GM12878 (cell line): ENCODE measurements around the gene SMTNL1. TPM values are rescaled to one million over a fixed set of nuclear protein-coding genes. Genes with fewer than 3 reads are reported as not detected.

Experiments
- ATAC-seq: fragments of 200-7000 bp; cut with Tn5 transposase; 3 replicates; pipeline ENCODE4 v1.9.1; 2020; ENCODE audit warnings: mild to moderate bottlenecking, moderate library complexity
- BruUV-seq: library from RNA; stranded (reverse); fragments of 400-500 nt; replicated peaks from 2 replicates; lab custom pipeline; 2021; lab: Mats Ljungman, UMichigan
- CTCF ChIA-PET: fragments of 300-600 bp; sonication (Branson Sonifier 250); formaldehyde crosslinking; extraction: SDS; loops from one replicate; lab custom pipeline; 2021; ENCODE audit warnings: inconsistent platforms; lab: Yijun Ruan, JAX
- POLR2A ChIA-PET: fragments of 350-600 bp; formaldehyde crosslinking; extraction: SDS; loops from one replicate; lab custom pipeline; 2021; ENCODE audit warnings: inconsistent platforms; lab: Charles Lee
- RAD21 ChIA-PET: fragments of 300-600 bp; sonication (Branson Sonifier 250); formaldehyde crosslinking; loops from one replicate; lab custom pipeline; 2023; ENCODE audit warnings: antibody characterized with exemption; ENCODE audit not compliant: unreplicated experiment; lab: Charles Lee
- SMC1A ChIA-PET: fragments of 300-600 bp; sonication (Branson Sonifier 250); formaldehyde crosslinking; loops from one replicate; lab custom pipeline; 2023; ENCODE audit not compliant: unreplicated experiment, uncharacterized antibody; lab: Charles Lee
- DNase-seq: peaks from one replicate; pipeline ENCODE4 v3.0.0-alpha.2; 2011; ENCODE audit warnings: low read depth, low spot score
- FAIRE-seq: peaks from 3 replicates; lab custom pipeline; 2011; peaks lifted over from hg19 to GRCh38; lab: Jason Lieb, UNC
- H2AFZ ChIP-seq: 2 replicates; pipeline ENCODE4 v1.6.0; 2011; ENCODE audit warnings: low read depth, low read length, control low read depth; ENCODE audit not compliant: control insufficient read depth
- H3K27ac ChIP-seq: 2 replicates; pipeline ENCODE4 v1.5.1; 2011; ENCODE audit warnings: control low read depth; ENCODE audit not compliant: control insufficient read depth, insufficient read depth
- H3K27me3 ChIP-seq, 2 experiments: replicated peaks in 1 of 2; 2 replicates each; pipeline versions ENCODE4 v1.6.0 to v1.6.1; 2011; ENCODE audit warnings: low read length in 1 of 2; ENCODE audit not compliant: control insufficient read depth in 2 of 2, insufficient read depth in 2 of 2
- H3K36me3 ChIP-seq, 2 experiments: 2 replicates each; pipeline ENCODE4 v1.5.1; 2011; ENCODE audit warnings: low read length in 1 of 2; ENCODE audit not compliant: control insufficient read depth in 2 of 2, insufficient read depth in 2 of 2
- H3K4me1 ChIP-seq: 2 replicates; pipeline ENCODE4 v1.6.1; 2011; ENCODE audit warnings: mild to moderate bottlenecking, low read length, moderate library complexity, mixed read lengths; ENCODE audit not compliant: control insufficient read depth, insufficient read depth
- H3K4me2 ChIP-seq: 2 replicates; pipeline ENCODE4 v1.6.0; 2011; ENCODE audit warnings: control low read depth; ENCODE audit not compliant: control insufficient read depth, insufficient read depth
- H3K4me3 ChIP-seq: fragments of 200-600 bp; sonication (generic); 2 replicates; pipeline ENCODE4 v1.5.1; 2016
- H3K79me2 ChIP-seq: 2 replicates; pipeline ENCODE4 v1.6.0; 2011; ENCODE audit warnings: low read length; ENCODE audit not compliant: control insufficient read depth, insufficient read depth
- H3K9ac ChIP-seq: 2 replicates; pipeline ENCODE4 v1.8.0; 2011; ENCODE audit warnings: low read length, control low read depth, mixed read lengths; ENCODE audit not compliant: control insufficient read depth, insufficient read depth
- H3K9me3 ChIP-seq: replicated peaks from 3 replicates; pipeline ENCODE4 v1.5.1; 2011; ENCODE audit warnings: mild to moderate bottlenecking, low read length; ENCODE audit not compliant: control insufficient read depth, insufficient read depth
- H4K20me1 ChIP-seq: 2 replicates; pipeline ENCODE4 v1.6.0; 2011; ENCODE audit not compliant: control insufficient read depth, insufficient read depth
- BMI1 ChIP-seq: fragments of 450-650 bp; IDR thresholded peaks from 2 replicates; pipeline ENCODE4 v1.6.1; 2016; ENCODE audit warnings: mild to moderate bottlenecking, moderate library complexity, borderline replicate concordance
- CBFB ChIP-seq: IDR thresholded peaks from 2 replicates; pipeline ENCODE4 v1.6.1; 2016; ENCODE audit warnings: antibody characterized with exemption, low read depth
- ETV6 ChIP-seq, 2 experiments: fragments of 450-650 bp in 1 of 2; IDR thresholded peaks in 1 of 2; conservative IDR thresholded peaks in 1 of 2; 2 replicates each; pipeline ENCODE4 v1.6.1; 2014; ENCODE audit warnings: antibody characterized with exemption in 1 of 2, borderline replicate concordance in 1 of 2, low read depth in 1 of 2, mild to moderate bottlenecking in 1 of 2, moderate library complexity in 1 of 2
- FOXM1 ChIP-seq: IDR thresholded peaks from 2 replicates; pipeline ENCODE4 v1.6.1; 2012; ENCODE audit warnings: low read depth, mild to moderate bottlenecking, inconsistent platforms, low read length, moderate library complexity
- HCFC1 ChIP-seq: fragments of 150-350 bp; IDR thresholded peaks from 2 replicates; pipeline ENCODE4 v1.6.1; 2014; ENCODE audit warnings: low read length
- HDAC2 ChIP-seq: fragments of 200-600 bp; sonication (generic); IDR thresholded peaks from 2 replicates; pipeline ENCODE4 v1.6.1; 2017
- IKZF2 ChIP-seq, 2 experiments: fragments of 450-650 bp; IDR thresholded peaks; 2 replicates each; pipeline ENCODE4 v1.6.1; 2017; ENCODE audit warnings: mild to moderate bottlenecking in 2 of 2, moderate library complexity in 2 of 2
- KDM1A ChIP-seq: fragments of 200-600 bp; sonication (generic); IDR thresholded peaks from 2 replicates; pipeline ENCODE4 v1.6.1; 2016; ENCODE audit warnings: borderline replicate concordance
- LARP7 ChIP-seq: fragments of 450-650 bp; IDR thresholded peaks from 2 replicates; pipeline ENCODE4 v1.6.1; 2017; ENCODE audit warnings: mild to moderate bottlenecking
- MEF2A ChIP-seq: IDR thresholded peaks from 2 replicates; pipeline ENCODE4 v1.6.1; 2011; ENCODE audit warnings: low read depth, mild to moderate bottlenecking, low read length, moderate library complexity; ENCODE audit not compliant: insufficient read depth
- MEF2B ChIP-seq: fragments of 450-650 bp; IDR thresholded peaks from 2 replicates; pipeline ENCODE4 v1.6.1; 2018; ENCODE audit warnings: mild to moderate bottlenecking, moderate library complexity; ENCODE audit not compliant: partially characterized antibody, poor library complexity, severe bottlenecking
- MXI1 ChIP-seq: fragments of 150-350 bp; IDR thresholded peaks from 2 replicates; pipeline ENCODE4 v1.6.1; 2011; ENCODE audit warnings: low read depth, mild to moderate bottlenecking, inconsistent platforms, low read length, improper control_type of control experiment
- NFYB ChIP-seq: IDR thresholded peaks from 2 replicates; pipeline ENCODE4 v1.6.1; 2011; ENCODE audit warnings: low read depth, mild to moderate bottlenecking, low read length, improper control_type of control experiment, moderate library complexity; ENCODE audit not compliant: insufficient read depth
- POU2F2 ChIP-seq: IDR thresholded peaks from 3 replicates; pipeline ENCODE4 v1.6.1; 2011; ENCODE audit warnings: low read depth, mild to moderate bottlenecking, low read length, borderline replicate concordance
- RCOR1 ChIP-seq: conservative IDR thresholded peaks from 2 replicates; pipeline ENCODE4 v1.6.1; 2012; ENCODE audit warnings: low read depth, low read length, improper control_type of control experiment
- RELA ChIP-seq: fragments of 450-650 bp; IDR thresholded peaks from 2 replicates; pipeline ENCODE4 v1.8.0; 2014; ENCODE audit warnings: borderline replicate concordance; ENCODE audit not compliant: partially characterized antibody
- SMAD1 ChIP-seq: fragments of 450-650 bp; IDR thresholded peaks from 2 replicates; pipeline ENCODE4 v1.6.1; 2018; ENCODE audit warnings: mild to moderate bottlenecking, low read depth; ENCODE audit not compliant: partially characterized antibody
- SREBF1 ChIP-seq: IDR thresholded peaks from 2 replicates; pipeline ENCODE4 v1.6.1; 2012; ENCODE audit warnings: mild to moderate bottlenecking, low read length
- STAT3 ChIP-seq: IDR thresholded peaks from 2 replicates; pipeline ENCODE4 v1.6.1; 2011; ENCODE audit warnings: low read depth, low read length, improper control_type of control experiment
- TCF12 ChIP-seq: IDR thresholded peaks from 2 replicates; pipeline ENCODE4 v1.6.1; 2011; ENCODE audit warnings: low read depth, mild to moderate bottlenecking, low read length
- WGBS: methylation state at CpG from one replicate; pipeline ENCODE4 v1.1.6; 2016; ENCODE audit warnings: low lambda C conversion rate; ENCODE audit not compliant: insufficient replicate concordance, insufficient coverage; ENCODE audit errors: missing lambda C conversion rate; 5-methylcytosine and 5-hydroxymethylcytosine counted together
- in situ Hi-C: fragments of 300-500 bp; cut with MboI; formaldehyde crosslinking; loops from 9 replicates; pipeline ENCODE4 v1.14.3; 2018; ENCODE audit warnings: mixed read lengths
- intact Hi-C: fragments of 100-400 bp; cut with micrococcal nuclease; formaldehyde crosslinking; loops from one replicate; pipeline ENCODE4 v1.14.2; 2022; ENCODE audit not compliant: unreplicated experiment
- polyA plus RNA-seq, 11 experiments: library from polyadenylated mRNA; depleted of rRNA in 4 of 11; unstranded in 6 of 11; stranded (reverse) in 5 of 11; fragments of >200 nt; fragmentation: Nextera tagmentation in 4 of 11; fragmentation: Illumina TruSeq in 1 of 11; extraction: Ambion mirVana in 4 of 11; extraction: Trizol in 1 of 11; gene quantifications; 1 replicate in 1 of 11; 2 replicates in 10 of 11; pipeline versions ENCODE4 v1.2.1 to v1.2.3, GENCODE V29; 2011 to 2016; ENCODE audit warnings: inconsistent platforms in 2 of 11, missing spikeins in 2 of 11, low read depth in 1 of 11
- total RNA-seq, 4 experiments: library from RNA; depleted of rRNA in 3 of 4; stranded (reverse); fragments of >200 nt in 3 of 4; fragmentation: Illumina TruSeq in 1 of 4; extraction: Trizol in 1 of 4; gene quantifications; 2 replicates each; pipeline versions ENCODE4 v1.2.1 to v1.2.3, GENCODE V29; 2013 to 2021
- TF ChIP-seq, protein P1 (sequence below): IDR thresholded peaks from 2 replicates; pipeline ENCODE4 v1.6.1; 2012; ENCODE audit warnings: low read depth, low read length, improper control_type of control experiment
- TF ChIP-seq, protein P2 (sequence below): IDR thresholded peaks from 2 replicates; pipeline ENCODE4 v1.6.1; 2011; ENCODE audit warnings: mild to moderate bottlenecking, low read depth, low read length, moderate library complexity; ENCODE audit not compliant: insufficient replicate concordance
- TF ChIP-seq, protein P3 (sequence below): IDR thresholded peaks from 2 replicates; pipeline ENCODE4 v1.6.1; 2012; ENCODE audit warnings: low read length, inconsistent platforms

Gene SMTNL1
- total and polyA plus RNA-seq, 10 of the 15 experiments (the other 5 are each of a cell fraction or from before 2014, with no cell fraction given) = 0.06 to 0.17 (median 0.10) TPM; not detected in 7

DNA sequence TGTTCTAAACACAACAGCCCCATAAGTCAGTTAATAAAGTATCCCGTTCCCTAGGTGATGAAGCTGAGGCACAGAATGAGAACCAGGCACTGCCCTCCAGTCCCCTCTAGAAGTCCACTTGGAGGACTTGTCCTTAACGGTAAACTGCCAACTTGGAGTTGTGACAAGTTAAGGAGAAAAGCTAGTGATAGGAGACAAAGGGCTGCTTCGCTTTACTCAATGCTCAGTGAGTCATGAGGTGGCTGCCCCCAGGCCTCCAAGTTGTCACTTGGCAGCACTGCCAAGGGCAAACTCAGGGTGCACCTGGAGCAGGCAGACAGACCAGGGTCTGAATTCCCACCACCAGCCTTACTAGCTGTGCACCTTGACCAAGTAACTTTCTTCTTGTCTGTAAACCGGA is 35.4 kb upstream of the SMTNL1 start (continued):
- TF ChIP-seq BMI1 = no peak
- TF ChIP-seq KDM1A = no peak
- no peak for TF ChIP-seq LARP7
- no peak for TF ChIP-seq POU2F2
- no peak for TF ChIP-seq MEF2B
- TF ChIP-seq ETV6 (conservative IDR thresholded peaks at IDR 0.05 in 1 of 2, IDR thresholded peaks at IDR 0.05 in 1 of 2; ENCODE audit: borderline replicate concordance in 1 of 2, low read depth in 1 of 2) = no peak
- TF ChIP-seq, protein P1, sequence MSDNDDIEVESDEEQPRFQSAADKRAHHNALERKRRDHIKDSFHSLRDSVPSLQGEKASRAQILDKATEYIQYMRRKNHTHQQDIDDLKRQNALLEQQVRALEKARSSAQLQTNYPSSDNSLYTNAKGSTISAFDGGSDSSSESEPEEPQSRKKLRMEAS = no peak
- TF ChIP-seq, protein P2, sequence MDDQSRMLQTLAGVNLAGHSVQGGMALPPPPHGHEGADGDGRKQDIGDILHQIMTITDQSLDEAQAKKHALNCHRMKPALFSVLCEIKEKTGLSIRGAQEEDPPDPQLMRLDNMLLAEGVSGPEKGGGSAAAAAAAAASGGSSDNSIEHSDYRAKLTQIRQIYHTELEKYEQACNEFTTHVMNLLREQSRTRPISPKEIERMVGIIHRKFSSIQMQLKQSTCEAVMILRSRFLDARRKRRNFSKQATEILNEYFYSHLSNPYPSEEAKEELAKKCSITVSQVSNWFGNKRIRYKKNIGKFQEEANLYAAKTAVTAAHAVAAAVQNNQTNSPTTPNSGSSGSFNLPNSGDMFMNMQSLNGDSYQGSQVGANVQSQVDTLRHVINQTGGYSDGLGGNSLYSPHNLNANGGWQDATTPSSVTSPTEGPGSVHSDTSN = no peak
- TF ChIP-seq HCFC1 = no peak
- no peak for TF ChIP-seq RELA

DNA sequence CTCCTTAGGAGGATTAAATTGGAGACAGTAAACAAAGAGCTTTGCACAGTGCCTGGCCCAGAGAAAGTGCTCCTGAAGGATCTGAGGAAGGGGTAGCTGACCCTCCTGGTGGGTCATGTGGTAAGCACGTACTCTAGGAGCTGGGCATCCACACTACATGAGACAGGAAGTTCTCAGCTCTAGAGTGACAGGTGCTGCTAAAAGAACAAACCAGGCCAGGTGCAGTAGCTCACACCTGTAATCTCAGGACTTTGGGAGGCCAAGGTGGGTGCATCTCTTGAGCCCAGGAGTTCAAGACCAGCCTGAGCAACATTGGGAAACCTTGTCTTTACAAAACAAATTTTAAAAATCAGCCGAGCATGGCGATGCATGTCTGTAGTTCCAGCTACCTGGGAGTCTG is 35.0 kb upstream of the SMTNL1 start:
- peaks cover 3% of the 10 kb centered on the region in 2 experiments; a peak in 3 of 4 replicates for H3K36me3 ChIP-seq

More for the DNA sequence above, 35.0 kb upstream of the SMTNL1 start:
- RAD21 ChIA-PET = interaction anchor here (0.8 to 1.8 kb wide), 2 partner anchors 9 to 44 kb away, joined by 5 to 7 read pairs; no protein-coding TSS in a partner anchor
- in situ Hi-C loops = no loop called here
- no peak overlapping the region for H3K9ac ChIP-seq
- no peaks in the 10 kb centered on the region for H3K27me3 ChIP-seq
- no peak overlapping the region for H2AFZ ChIP-seq
- intact Hi-C loops = no loop called here
- WGBS = 77% methylated on average over 3 of the region's 3 CpGs
- POLR2A ChIA-PET = no interaction called here
- DNase-seq (no peak), ATAC-seq (no peak), FAIRE-seq (no peak)
- no TSS peak for BruUV-seq
- no peaks in the 10 kb centered on the region for H3K79me2 ChIP-seq
- TF ChIP-seq RCOR1 = no peak
- no peak for TF ChIP-seq KDM1A
- no peak for TF ChIP-seq CBFB
- TF ChIP-seq TCF12 = no peak
- TF ChIP-seq HDAC2 = no peak
- TF ChIP-seq NFYB = no peak
- TF ChIP-seq SREBF1 = no peak
- no peak for TF ChIP-seq SMAD1
- TF ChIP-seq STAT3 = no peak
- TF ChIP-seq, protein P3, sequence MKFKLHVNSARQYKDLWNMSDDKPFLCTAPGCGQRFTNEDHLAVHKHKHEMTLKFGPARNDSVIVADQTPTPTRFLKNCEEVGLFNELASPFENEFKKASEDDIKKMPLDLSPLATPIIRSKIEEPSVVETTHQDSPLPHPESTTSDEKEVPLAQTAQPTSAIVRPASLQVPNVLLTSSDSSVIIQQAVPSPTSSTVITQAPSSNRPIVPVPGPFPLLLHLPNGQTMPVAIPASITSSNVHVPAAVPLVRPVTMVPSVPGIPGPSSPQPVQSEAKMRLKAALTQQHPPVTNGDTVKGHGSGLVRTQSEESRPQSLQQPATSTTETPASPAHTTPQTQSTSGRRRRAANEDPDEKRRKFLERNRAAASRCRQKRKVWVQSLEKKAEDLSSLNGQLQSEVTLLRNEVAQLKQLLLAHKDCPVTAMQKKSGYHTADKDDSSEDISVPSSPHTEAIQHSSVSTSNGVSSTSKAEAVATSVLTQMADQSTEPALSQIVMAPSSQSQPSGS = no peak
- TF ChIP-seq IKZF2 (IDR thresholded peaks at IDR 0.05) = no peak
- TF ChIP-seq LARP7 = no peak
- no peak for TF ChIP-seq FOXM1
- TF ChIP-seq MXI1 = no peak
- no peak for TF ChIP-seq MEF2A
- H3K4me2 ChIP-seq = no peak overlapping the region
- CTCF ChIA-PET = interaction anchor here (0.9 to 2.1 kb wide), 7 partner anchors 9 to 45 kb away, joined by 3 to 16 read pairs (median 6); no protein-coding TSS in a partner anchor
- peaks cover 3% of the 10 kb centered on the region; the same call in 1 of the 2 replicates for H4K20me1 ChIP-seq
- H3K4me3 ChIP-seq = no peak overlapping the region
- SMC1A ChIA-PET = interaction anchor here (0.8 to 1.2 kb wide), 4 partner anchors 9 to 163 kb away, joined by 3 to 4 read pairs (median 4); no protein-coding TSS in a partner anchor
- no peaks in the 10 kb centered on the region for H3K9me3 ChIP-seq
- H3K4me1 ChIP-seq = no peaks in the 10 kb centered on the region
- no peak overlapping the region for H3K27ac ChIP-seq
